ENCODE results near the gene CACNA1S. TPM values are rescaled to one million over a fixed set of nuclear protein-coding genes. Genes with fewer than 3 reads are reported as not detected.

The CACNA1S gene
- 0.05 TPM in 1 of 2 replicates, not detected in the other for total RNA-seq
- long read RNA-seq = 0 reads

GRCh38 chr1:201112173-201112731, at the start of gene CACNA1S:
CACNA1S (minus strand) TSS chr1:201112426; CDS start chr1:201112339, 87 bp downstream.
- H3K4me1 Mint-ChIP-seq (ENCODE audit: low read depth) = no peaks in the 10 kb centered on the region
- DNase-seq (ENCODE audit: low spot score, unreplicated experiment) = no peak
- TF ChIP-seq, protein P1, sequence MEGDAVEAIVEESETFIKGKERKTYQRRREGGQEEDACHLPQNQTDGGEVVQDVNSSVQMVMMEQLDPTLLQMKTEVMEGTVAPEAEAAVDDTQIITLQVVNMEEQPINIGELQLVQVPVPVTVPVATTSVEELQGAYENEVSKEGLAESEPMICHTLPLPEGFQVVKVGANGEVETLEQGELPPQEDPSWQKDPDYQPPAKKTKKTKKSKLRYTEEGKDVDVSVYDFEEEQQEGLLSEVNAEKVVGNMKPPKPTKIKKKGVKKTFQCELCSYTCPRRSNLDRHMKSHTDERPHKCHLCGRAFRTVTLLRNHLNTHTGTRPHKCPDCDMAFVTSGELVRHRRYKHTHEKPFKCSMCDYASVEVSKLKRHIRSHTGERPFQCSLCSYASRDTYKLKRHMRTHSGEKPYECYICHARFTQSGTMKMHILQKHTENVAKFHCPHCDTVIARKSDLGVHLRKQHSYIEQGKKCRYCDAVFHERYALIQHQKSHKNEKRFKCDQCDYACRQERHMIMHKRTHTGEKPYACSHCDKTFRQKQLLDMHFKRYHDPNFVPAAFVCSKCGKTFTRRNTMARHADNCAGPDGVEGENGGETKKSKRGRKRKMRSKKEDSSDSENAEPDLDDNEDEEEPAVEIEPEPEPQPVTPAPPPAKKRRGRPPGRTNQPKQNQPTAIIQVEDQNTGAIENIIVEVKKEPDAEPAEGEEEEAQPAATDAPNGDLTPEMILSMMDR (IDR thresholded peaks at IDR 0.05; ENCODE audit: unreplicated experiment) = no peak
- H3K4me3 Mint-ChIP-seq (ENCODE audit: low read depth) = no peak within 1 kb of the TSS
- no peak within 1 kb of the TSS for H3K27ac Mint-ChIP-seq
- no peaks in the 10 kb centered on the region for H3K9me3 Mint-ChIP-seq (ENCODE audit: low read depth)
- H3K36me3 Mint-ChIP-seq (ENCODE audit: insufficient read depth) = no peaks in the 10 kb centered on the region
- H3K27me3 Mint-ChIP-seq = peaks cover 39% of the 10 kb centered on the region

DNA sequence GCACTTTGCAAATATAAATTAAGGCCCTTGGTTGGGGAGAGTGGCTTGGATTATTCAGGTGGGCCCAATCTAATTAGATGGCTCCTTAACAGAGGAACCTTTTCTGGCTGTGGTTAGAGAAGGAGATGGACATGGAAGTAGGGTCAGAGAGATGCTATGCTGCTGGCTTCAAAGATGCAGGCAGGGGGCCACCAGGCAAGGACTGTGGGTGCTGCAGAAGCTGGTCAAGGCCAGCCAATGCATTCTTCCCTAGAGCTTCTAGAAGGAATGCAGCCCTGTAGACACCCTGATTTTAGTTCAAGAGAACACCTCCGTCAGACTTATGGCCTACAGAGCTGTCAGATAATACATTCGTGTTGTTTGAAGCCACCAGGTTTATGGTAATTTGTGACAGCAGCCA, 45.7 kb upstream of the CACNA1S start:
- H3K27me3 Mint-ChIP-seq = no peaks in the 10 kb centered on the region
- no peaks in the 10 kb centered on the region for H3K36me3 Mint-ChIP-seq (ENCODE audit: insufficient read depth)
- H3K9me3 Mint-ChIP-seq (ENCODE audit: low read depth) = no peaks in the 10 kb centered on the region
- no peak for DNase-seq (ENCODE audit: low spot score, unreplicated experiment)
- no peak overlapping the region for H3K27ac Mint-ChIP-seq
- H3K4me3 Mint-ChIP-seq (ENCODE audit: low read depth) = no peak overlapping the region
- peaks cover 16% of the 10 kb centered on the region for H3K4me1 Mint-ChIP-seq (ENCODE audit: low read depth)
- TF ChIP-seq, protein P1 (IDR thresholded peaks at IDR 0.05; ENCODE audit: unreplicated experiment) = no peak

DNA sequence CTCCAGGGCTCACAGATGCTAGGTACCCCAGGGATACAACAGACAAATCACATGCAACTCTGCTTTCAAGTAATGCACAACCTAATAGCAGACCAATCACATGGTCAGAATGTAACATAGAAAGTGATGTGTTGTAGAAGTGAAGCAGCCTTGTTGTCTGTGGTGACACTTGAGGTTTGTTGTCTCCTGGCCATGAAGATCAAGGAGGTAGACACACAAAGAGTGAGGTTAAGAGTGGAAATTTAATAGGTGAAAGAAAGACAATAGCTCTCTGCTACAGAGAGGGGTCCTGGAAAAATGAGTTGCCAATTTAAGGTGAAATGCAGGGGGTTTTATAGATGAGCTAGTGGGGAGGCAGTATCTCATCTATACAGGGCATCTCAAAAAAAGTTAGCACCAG, 44.6 kb upstream of the CACNA1S start:
- no peaks in the 10 kb centered on the region for H3K9me3 Mint-ChIP-seq (ENCODE audit: low read depth)
- H3K4me1 Mint-ChIP-seq (ENCODE audit: low read depth) = peaks cover 18% of the 10 kb centered on the region
- DNase-seq (ENCODE audit: low spot score, unreplicated experiment) = no peak
- peaks cover 2% of the 10 kb centered on the region for H3K36me3 Mint-ChIP-seq (ENCODE audit: insufficient read depth)
- H3K27me3 Mint-ChIP-seq = no peaks in the 10 kb centered on the region
- H3K4me3 Mint-ChIP-seq (ENCODE audit: low read depth) = no peak overlapping the region
- no peak overlapping the region for H3K27ac Mint-ChIP-seq
- TF ChIP-seq, protein P1 (IDR thresholded peaks at IDR 0.05; ENCODE audit: unreplicated experiment) = no peak

GRCh38 chr1:201156346-201156745, 44.1 kb upstream of the CACNA1S start:
- DNase-seq (ENCODE audit: low spot score, unreplicated experiment) = no peak
- Mint-ChIP-seq H3K27ac (peak overlapping the region; percentile 65), H3K9me3 (ENCODE audit: low read depth) (no peaks in the 10 kb centered on the region), H3K36me3 (ENCODE audit: insufficient read depth) (peaks cover 2% of the 10 kb centered on the region), H3K4me3 (ENCODE audit: low read depth) (no peak overlapping the region), H3K27me3 (no peaks in the 10 kb centered on the region), H3K4me1 (ENCODE audit: low read depth) (peaks cover 18% of the 10 kb centered on the region)
- TF ChIP-seq, protein P1 (IDR thresholded peaks at IDR 0.05; ENCODE audit: unreplicated experiment) = no peak

DNA sequence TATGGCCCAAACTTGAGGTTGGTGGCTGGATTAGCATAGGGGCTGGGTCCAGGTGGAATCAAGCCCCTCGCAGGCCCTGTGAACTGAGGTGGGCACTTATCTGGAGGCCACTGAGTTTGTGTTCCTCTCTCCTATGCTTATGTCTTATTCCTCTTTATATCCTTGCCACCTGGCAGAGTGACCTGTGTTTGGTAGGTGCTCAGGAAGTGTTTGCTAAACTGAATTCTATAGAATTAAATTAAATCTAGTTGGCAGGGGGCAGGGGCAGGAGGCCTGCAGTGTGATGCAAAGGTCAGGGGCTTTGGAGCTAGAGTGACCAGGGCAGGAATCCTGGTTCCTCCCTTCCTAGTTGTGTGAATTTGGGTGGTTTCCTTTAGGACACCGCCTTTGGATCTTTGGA, 43.1 kb upstream of the CACNA1S start:
- Mint-ChIP-seq H3K36me3 (ENCODE audit: insufficient read depth) (peaks cover 9% of the 10 kb centered on the region), H3K9me3 (ENCODE audit: low read depth) (no peaks in the 10 kb centered on the region), H3K27ac (no peak overlapping the region), H3K4me3 (ENCODE audit: low read depth) (no peak overlapping the region), H3K27me3 (no peaks in the 10 kb centered on the region), H3K4me1 (ENCODE audit: low read depth) (peaks cover 20% of the 10 kb centered on the region)
- TF ChIP-seq, protein P1 (IDR thresholded peaks at IDR 0.05; ENCODE audit: unreplicated experiment) = no peak
- no peak for DNase-seq (ENCODE audit: low spot score, unreplicated experiment)

Data from progenitor cell of endocrine pancreas (in vitro differentiated cells).